HG03108 (cell line): ENCODE results near the gene FBXO28.

Source experiments
- ATAC-seq: cut with Tn5 transposase; IDR thresholded peaks from one replicate; pipeline ENCODE4 v1.9.1; 2021; ENCODE audit warnings: moderate library complexity; ENCODE audit not compliant: unreplicated experiment

FBXO28 gene

DNA sequence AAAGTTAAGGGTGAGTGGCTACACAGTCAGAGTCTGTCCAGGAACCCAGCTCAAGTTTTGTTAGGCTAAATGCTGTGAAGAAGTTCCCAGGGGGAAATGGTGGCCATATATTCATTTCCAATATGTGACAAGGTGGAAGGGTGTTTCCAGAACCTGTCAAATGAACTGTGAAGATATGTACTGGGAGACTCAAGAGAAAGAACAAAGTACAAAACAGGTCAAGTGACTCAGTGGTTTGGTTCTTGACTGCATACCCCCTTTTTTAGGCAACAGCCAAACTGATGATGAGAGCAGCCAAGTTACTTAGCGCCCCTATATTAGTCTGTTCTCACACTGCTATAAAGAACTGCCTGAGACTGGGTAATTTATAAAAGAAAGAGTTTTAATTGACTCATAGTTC is 18.6 kb upstream of the FBXO28 start:
- no peak for ATAC-seq

DNA sequence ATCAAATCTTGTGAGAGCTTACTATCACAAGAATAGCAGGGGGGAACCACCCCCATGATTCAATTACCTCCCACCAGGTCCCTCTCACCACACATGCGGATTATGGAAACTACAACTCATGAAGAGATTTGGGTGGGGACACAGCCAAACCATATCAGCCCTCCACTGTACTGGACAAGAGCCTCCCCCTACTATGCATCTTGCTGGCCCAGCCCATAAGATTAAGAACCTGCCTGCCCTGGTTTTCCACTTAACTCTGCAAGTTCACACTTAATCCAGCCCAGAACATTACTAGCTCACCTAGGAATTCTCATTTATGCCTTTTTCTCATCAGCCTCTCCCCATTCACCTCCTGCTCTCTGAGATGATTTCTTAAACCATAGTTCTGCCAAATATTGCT is 18.0 kb upstream of the FBXO28 start:
- no peak for ATAC-seq

DNA sequence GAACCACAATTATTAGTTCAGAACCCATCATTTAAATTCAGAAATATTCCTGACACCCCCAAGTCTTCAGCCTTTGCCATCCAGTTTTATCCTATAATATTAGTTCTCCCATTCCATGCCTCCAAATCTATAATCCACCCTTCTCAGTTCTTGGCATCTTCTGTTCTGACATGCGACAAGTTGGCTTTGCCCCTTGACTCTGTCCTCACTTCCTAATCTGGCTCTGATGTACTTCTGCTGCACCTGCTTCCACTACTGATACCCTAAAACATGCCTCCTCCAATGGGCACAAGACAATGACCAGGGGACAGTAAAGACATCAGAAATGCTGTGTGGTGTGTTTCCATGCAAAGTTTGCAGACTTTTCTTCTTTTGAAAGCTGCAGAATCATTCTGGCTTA is 17.1 kb upstream of the FBXO28 start:
- no peak for ATAC-seq

DNA sequence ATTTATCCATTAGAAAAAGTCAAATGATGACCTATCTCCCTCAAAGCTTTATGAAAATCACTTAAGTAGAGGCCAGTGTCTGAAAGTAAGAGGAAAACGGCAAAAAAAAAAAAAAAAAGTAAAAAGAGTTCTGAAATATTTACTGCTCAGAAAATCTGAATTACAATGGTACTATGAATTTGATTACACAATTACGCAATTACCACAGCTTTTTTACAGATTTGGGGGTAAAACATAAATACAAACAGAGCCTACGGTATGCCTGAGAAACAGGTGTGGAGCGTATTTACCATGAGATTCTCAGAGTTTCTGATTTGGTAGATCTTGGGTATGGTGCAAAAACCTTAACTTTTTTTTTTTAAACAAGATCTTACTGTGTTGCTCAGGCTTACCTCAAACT is 15.9 kb upstream of the FBXO28 start:
- ATAC-seq: no peak

DNA sequence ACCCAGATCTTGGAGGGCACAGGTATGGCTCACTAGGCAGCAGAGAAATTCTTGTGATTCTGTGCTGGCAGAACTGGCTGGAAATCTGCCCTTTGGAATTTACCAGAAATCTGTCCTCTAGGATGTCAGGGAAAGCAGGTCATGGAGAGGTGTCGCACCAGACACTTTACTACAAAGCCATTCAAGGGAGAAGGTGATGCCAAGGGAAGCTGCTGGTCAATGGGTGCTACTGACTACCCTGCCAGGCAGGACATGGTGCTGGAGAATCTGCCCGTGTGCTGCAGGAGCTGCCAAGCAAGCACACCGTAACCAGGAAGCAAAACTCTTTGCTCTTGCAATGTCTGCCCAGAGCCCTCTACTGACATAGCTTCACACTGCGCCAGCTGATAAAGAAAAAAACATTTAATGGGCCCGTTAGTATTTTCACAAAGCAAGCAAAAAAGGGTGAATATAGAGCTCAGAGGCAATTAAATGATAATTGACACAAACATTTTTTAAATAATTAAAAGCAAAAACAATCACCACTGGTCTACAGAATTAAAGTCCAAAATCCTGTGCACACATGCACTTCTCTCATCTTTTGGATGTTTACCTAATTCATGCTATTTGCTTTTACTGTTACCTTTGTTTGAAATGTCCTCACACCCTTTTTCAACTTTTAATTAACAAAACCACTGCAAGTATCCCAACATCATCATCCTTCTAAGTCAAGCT is 7.2 kb upstream of the FBXO28 start:
- ATAC-seq: peak; percentile 96

DNA sequence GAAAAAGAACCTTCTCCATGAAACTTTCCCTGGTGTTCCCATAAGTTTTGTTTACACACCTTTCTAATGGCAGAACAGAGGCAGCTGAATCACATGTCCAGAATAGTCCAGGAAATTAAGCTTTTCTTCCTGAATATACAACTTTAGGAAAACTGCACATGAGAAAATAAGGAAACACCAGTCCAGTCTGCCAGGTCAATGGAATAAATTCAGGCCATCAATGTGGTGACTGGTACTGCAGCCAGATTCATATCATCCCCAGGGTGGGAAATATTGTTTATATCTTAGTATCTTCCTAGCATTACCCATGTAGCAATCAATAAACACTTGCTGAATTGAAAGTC is 6.7 kb upstream of the FBXO28 start:
- ATAC-seq: no peak

DNA sequence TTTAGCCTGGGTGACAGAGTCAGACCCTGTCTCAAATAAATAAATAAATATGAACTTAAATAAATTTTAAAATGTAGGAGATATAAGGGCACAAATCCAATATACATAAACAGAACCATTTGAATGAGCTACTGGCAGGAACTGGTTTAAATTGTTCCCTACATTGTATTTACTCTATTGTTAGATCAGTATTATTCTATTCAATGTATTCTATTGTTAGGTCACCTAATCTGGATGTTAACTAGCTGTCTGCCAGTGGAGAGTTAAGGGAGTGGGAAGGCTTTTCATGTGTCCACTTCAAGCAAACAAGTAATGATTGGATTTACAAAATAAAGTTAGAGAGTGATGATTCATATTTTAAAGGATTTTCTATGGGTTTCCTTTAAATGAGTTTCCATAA is 4.9 kb upstream of the FBXO28 start:
- no peak for ATAC-seq

DNA sequence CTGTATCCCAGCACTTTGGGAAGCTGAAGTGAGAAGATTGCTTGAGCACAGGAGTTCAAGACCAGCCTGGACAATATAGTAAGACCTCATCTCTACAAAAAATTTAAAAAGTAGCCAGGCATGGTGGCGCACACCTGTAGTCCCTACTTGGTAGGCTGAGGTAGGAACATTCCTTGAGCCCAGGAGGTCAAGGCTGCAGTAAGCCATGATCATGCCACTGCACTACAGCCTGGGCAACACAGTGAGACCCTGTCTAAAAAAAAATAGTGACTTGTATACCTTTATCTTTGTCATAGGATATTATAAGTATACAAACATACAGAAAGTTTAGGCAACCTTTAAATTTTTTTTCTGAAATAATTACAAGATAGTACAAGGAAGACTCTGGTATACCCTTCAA is 3.9 kb upstream of the FBXO28 start:
- ATAC-seq: no peak

DNA sequence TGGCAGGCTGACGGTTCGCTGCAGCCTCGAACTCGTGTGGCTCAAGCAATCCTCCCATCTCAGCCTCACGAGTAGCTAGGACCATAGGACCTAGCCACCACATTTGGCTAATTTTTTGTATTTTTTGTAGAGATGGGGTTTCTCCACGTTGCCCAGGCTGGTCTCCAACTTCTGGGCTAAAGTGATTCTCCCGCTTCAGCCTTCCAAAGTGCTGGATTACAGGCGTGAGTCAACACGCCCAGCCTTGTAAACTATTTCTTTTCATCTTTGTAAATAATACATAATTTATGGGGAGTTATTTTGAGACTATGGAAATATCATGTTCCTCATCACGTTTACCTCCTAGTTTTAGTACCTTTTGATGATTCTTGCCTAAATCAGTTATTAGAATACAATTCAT is 906 bp upstream of the FBXO28 start:
- ATAC-seq: no peak

DNA sequence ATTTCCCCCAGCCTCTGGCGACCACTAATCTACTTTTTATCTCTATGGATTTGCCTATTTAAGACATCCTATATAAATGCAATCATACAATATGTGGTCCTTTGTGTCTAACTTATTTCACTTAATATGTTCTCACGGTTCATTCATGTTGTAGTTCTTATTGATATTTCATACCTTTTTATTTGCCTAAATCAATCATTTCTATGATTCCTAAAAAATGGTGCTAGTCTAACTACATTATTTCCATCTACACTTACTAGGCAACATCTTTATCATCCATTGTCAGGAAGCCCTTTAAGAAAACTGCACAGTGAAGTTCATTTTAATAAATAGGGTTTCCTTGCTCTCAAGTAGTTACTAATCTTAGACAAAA is 380 bp upstream of the FBXO28 start:
- no peak for ATAC-seq

DNA sequence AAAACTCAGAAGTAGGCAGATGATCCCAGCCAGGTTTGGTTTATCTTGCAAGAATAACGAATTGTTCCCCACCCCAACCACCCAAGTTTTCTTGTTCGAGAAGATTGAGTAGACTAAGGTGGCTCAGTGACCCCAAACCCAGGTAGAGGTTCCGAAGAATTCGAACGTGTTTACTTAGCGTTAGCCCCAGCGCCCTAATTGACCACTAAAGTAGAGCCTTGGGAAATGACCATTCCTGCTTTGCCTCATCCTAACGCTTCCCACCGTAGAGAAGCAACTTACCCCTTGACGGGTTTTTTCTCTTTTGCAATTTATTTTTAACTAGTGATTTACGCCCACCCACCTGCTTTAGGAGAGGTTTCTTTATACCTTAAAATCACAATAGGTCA is 870 bp downstream of the FBXO28 start:
- no peak for ATAC-seq

DNA sequence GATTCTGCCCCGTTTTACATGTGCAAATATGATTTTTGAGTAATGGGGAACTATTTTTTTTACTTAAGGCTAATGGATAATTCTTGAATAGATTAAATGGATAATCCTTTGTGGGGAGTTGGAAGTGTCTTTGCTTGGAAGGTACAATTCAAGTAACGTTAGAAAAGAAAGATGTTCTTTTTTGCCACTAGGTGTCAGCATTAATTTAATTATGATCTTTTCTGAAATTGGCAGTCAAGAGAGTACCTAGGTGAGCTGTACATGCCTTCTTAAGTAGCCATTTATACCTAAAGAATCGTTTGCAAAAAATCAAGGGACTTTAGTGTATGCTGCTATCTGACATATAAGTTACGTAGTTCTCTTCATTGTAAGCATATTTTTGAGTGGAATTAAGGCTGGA is 2.2 kb downstream of the FBXO28 start:
- ATAC-seq: peak; percentile 34

DNA sequence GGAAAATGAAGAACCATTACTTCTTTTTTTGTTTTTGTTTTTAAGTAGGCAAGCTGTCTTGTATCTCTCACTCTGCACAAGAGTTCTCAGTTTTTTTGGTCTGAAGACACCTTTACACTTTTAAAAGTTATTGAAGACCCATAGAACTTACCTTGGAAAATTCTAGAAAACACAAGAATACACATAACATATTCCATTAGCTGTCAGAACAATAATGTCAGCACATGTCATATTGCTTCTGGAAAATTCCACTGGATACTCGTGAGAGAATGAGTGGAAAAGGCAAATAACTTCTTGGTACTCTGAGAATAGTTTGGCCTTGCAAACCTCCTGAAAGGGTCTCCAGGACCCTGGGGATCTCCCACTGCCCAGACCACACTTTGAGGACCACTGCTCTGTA is 4.8 kb downstream of the FBXO28 start:
- ATAC-seq: no peak

DNA sequence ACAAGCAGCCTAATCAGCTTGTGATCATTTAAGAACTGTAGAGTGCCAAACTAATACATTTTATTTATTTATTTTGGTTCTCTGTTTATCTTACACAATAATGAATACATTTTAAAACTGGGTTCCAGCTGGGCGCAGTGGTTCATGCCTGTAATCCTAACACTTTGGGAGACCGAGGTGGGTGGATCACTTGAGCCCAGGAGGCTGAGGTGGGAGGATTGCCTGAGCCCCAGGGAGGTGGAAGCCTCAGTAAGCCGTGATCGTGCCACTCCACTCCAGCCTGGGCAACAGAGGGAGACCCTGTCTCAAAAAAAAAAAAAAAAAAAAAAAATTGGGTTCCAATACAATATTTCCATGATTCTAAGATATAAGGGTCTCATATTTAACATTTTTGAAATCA is 9.2 kb downstream of the FBXO28 start:
- no peak for ATAC-seq

DNA sequence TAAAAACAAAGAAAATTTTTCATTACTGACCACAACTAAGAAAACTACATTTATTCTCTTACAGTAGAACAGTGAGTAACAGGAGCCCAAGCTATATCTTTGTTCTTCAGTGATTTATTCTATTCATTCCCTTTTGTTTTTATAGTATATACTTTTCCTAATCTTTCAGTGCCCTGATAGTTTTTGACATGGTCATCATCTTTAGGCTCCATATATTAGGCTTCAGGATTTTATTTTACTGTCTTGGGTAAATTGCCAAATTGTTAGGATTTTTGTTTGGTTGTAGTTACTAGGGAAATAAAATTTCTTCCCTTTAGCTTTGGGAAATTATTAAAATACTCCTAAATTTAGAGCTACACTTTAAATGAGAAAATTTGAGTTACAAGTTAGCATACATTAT is 10.3 kb downstream of the FBXO28 start:
- ATAC-seq: no peak

DNA sequence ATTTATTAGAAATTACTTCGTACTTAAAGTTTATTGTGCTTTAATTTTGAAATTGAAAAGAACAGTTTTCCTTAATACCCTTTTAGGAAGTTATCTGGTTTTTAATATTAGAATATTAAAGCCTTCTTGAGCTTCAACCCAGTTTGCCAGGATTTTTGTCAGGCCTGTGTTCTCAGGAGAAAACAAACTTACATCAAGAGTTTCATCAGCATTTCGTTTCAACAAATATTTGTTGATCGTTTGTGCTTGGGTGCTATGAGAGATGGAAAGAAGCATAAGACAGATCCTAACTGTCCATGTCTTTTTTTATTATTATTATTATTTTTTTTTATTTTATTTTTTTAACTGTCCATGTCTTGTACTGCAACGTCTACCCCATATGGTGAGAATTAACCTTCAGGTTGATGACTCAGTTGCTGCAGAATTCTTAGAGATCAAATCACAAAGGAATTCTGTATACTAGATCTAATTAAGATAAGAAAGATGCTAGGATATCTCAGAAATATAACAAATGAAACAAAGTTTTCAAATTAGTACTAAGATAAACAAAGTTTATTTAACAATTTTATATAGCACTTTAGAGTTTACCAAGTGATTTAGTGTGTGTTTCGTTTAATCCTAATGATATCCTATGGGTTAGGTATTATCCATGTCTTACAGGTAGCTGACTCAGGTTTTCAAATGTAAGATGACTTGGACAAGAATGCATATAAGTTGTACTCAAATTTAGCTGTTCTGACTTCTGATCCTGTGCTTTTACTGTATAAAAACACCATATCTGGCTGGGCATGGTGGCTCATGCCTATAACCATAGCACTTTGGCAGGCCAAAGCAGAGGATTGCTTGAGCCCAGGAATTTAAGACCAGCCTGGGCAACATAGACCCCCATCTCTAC is 14.3 kb downstream of the FBXO28 start:
- ATAC-seq: no peak

DNA sequence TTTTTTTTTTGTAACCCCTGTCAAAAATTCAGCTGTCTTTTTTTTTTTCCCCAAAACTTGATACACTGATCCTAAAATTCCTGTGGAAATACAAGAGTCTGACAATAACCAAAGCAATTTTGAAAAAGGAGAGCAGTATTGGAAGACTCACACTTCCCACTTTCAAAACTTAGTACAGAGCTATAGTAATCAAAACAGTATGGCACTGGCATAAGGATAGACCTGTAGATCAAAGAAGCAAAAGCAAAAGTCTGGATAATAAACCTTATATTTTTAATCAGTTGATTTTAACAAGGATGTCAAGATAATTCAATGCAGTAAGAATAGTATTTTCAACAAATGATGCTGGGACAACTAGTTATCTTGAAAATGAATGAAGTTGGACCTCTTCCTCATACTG is 17.3 kb downstream of the FBXO28 start:
- ATAC-seq: no peak

DNA sequence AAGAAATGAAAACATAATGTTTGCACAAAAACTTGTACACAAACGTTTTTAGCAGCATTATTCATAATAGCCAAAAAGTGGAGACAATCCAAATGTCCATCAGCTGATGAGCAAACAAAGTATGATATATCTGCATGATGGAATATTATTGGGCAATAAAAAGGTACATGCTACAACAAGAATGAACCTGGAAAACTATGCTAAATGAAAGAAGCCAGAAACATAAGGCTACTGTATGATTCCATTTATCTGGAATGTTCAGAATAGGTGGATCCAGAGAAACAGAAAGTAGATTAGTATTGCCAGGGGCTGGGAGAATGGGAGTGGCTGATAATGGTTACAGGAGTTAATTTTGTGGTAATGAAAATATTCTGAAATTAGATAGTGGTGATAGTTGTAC is 19.0 kb downstream of the FBXO28 start:
- ATAC-seq: no peak

DNA sequence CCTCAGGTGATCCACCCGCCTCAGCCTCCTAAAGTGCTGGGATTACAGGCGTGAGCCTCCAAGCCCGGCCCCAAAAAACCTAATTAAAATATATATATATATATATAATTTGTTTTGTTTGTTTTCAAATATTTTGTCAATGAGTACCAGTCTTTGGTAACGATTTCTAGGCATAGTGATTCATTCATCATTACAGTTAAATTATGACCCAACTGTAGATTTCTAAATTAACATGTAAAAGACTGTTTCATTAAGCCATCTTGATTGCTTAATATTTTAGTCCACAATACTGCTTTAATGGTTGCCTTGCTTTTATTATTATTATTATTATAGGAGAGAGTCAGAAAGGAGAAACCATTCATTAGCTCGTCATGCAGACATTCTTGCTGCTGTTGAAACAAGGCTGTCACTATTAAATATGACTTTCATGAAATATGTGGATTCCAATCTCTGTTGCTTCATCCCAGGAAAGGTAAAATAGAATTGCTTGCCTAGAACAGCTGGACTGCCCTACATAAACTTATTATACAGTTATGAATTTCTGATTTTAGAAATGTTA is 19.9 kb downstream of the FBXO28 start:
- ATAC-seq: no peak

DNA sequence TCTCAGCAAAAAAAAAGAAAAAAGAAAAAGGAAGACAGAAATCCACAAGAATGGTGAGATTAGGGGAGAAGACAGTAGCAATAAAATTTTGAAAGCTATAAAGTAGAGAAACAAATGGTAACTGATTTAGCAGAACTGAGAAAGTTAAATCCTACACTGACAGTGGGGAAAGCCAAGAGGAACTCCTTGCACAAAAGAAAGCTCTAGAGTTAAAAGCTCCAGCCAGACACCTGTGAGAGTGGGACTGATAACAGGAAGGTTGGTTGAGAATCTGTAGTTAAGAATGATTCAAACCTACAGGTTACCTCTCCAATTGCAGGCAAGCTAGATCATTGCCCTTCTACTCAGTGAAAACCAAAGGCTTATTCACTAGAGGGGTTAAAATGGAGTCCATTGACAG is 23.6 kb downstream of the FBXO28 start:
- no peak for ATAC-seq

DNA sequence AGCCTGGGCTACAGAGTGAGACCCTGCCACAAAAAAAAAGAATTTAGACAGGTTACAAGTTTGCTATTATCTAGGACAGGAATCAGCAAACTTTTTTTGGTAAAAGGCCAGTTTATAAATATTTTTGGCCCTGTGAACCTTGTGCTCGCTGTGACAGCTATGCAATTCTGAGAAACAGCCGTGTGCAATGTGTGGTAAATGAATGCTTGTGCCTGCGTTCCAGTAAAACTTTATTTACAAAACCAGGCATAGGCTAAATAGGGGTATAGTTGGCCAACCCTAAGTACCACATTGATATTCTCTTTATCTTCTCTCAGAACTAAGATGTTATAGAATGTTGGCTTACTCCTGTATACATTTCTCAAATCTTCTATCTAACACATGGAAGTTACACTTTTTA is 24.3 kb downstream of the FBXO28 start:
- no peak for ATAC-seq

DNA sequence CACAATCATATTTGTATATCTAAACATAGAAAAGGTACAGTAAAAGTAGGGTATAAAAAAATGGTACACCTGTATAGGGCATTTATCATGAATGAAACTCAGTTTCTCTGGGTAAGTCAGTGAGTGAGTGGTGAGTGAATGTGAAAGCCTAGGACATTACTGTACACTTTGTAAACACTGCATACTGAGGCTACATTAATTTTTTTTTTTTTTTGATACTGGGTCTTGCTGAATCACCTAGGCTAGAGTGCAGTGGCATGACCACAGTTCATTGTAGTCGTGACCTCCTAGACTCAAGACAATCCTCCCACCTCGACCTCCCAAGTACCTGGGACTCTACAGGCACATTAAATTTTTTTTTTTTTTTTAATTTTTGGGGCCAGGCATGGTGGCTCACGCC is 27.8 kb downstream of the FBXO28 start:
- no peak for ATAC-seq
